GM23338 (cell line): Measurements from ENCODE around the gene ZSCAN21. TPM values are rescaled to one million over a fixed set of nuclear protein-coding genes. Genes with fewer than 3 reads are reported as not detected.

ENCODE experiments used
- ATAC-seq: fragments of 200-7000 bp; cut with Tn5 transposase; 3 replicates; pipeline ENCODE4 v1.9.1; 2020
- DNase-seq: peaks from one replicate; pipeline ENCODE4 v3.0.0-alpha.2; 2015; ENCODE audit warnings: low spot score
- H2AFZ ChIP-seq: fragments of 200-600 bp; sonication (generic); 2 replicates; pipeline ENCODE4 v1.8.0; 2016; ENCODE audit warnings: antibody characterized with exemption, mild to moderate bottlenecking, moderate library complexity
- H3F3A ChIP-seq: fragments of 200-600 bp; sonication (generic); replicated peaks from 2 replicates; pipeline ENCODE4 v1.8.0; 2017; ENCODE audit warnings: antibody characterized with exemption, mixed run types, low read depth
- H3K27ac ChIP-seq: fragments of 200-600 bp; sonication (generic); 2 replicates; pipeline ENCODE4 v1.6.1; 2016; ENCODE audit warnings: low read depth
- H3K27me3 ChIP-seq: fragments of 200-600 bp; sonication (generic); 2 replicates; pipeline ENCODE4 v1.8.0; 2016; ENCODE audit warnings: mild to moderate bottlenecking, mixed run types, moderate library complexity; ENCODE audit not compliant: insufficient read depth
- H3K36me3 ChIP-seq: fragments of 200-600 bp; sonication (generic); 2 replicates; pipeline ENCODE4 v1.8.0; 2016; ENCODE audit warnings: mild to moderate bottlenecking; ENCODE audit not compliant: insufficient read depth
- H3K4me1 ChIP-seq: fragments of 200-600 bp; sonication (generic); 2 replicates; pipeline ENCODE4 v1.8.0; 2016; ENCODE audit warnings: mild to moderate bottlenecking, moderate library complexity; ENCODE audit not compliant: insufficient read depth
- H3K4me2 ChIP-seq: fragments of 200-600 bp; sonication (generic); 2 replicates; pipeline ENCODE4 v1.7.1; 2017; ENCODE audit warnings: mixed run types
- H3K4me3 ChIP-seq: fragments of 200-600 bp; sonication (generic); 2 replicates; pipeline ENCODE4 v1.6.1; 2016; ENCODE audit warnings: mixed run types
- H3K79me2 ChIP-seq: fragments of 200-600 bp; sonication (generic); replicated peaks from 2 replicates; pipeline ENCODE4 v1.8.0; 2017; ENCODE audit warnings: mild to moderate bottlenecking; ENCODE audit not compliant: insufficient read depth
- H3K9me2 ChIP-seq: fragments of 200-600 bp; sonication (generic); 2 replicates; pipeline ENCODE4 v1.8.0; 2017; ENCODE audit not compliant: insufficient read depth
- H4K20me1 ChIP-seq: fragments of 200-600 bp; sonication (generic); replicated peaks from 2 replicates; pipeline ENCODE4 v1.8.0; 2017; ENCODE audit warnings: mild to moderate bottlenecking; ENCODE audit not compliant: insufficient read depth
- H3K27ac Mint-ChIP-seq: 2 replicates; pipeline ENCODE4 v1.8.0; 2020; ENCODE audit warnings: inconsistent platforms, mild to moderate bottlenecking, moderate library complexity, mixed read lengths
- H3K27me3 Mint-ChIP-seq: 3 replicates; pipeline ENCODE4 v1.8.0; 2022; ENCODE audit warnings: low read depth, mild to moderate bottlenecking, moderate library complexity, mixed read lengths, inconsistent platforms; ENCODE audit not compliant: insufficient read depth, poor library complexity
- H3K36me3 Mint-ChIP-seq: 3 replicates; pipeline ENCODE4 v1.8.0; 2021; ENCODE audit warnings: low read depth, mild to moderate bottlenecking, inconsistent platforms, moderate library complexity, mixed read lengths
- H3K4me1 Mint-ChIP-seq: 3 replicates; pipeline ENCODE4 v1.8.0; 2020; ENCODE audit warnings: mild to moderate bottlenecking, inconsistent platforms, mixed read lengths
- H3K4me3 Mint-ChIP-seq: 3 replicates; pipeline ENCODE4 v1.8.0; 2021; ENCODE audit warnings: moderate library complexity, mild to moderate bottlenecking, inconsistent platforms, mixed read lengths
- H3K9me3 Mint-ChIP-seq: 3 replicates; pipeline ENCODE4 v1.8.0; 2020; ENCODE audit warnings: moderate library complexity, mild to moderate bottlenecking, inconsistent platforms, mixed read lengths
- NANOG ChIP-seq: IDR thresholded peaks from 2 replicates; pipeline ENCODE4 v1.6.1; 2016; ENCODE audit warnings: antibody characterized with exemption, borderline replicate concordance
- POLR2AphosphoS5 ChIP-seq: IDR thresholded peaks from 2 replicates; pipeline ENCODE4 v1.6.1; 2016; ENCODE audit warnings: antibody characterized with exemption, low read depth
- STAT1 ChIP-seq: IDR thresholded peaks from one replicate; pipeline ENCODE4 v1.6.1; 2016; ENCODE audit warnings: antibody characterized with exemption; ENCODE audit not compliant: unreplicated experiment
- ZNF331 ChIP-seq: fragments of 250-450 bp; sonication (Bioruptor Pico); IDR thresholded peaks from 2 replicates; pipeline ENCODE4 v1.5.0; 2020; ENCODE audit warnings: low read depth, mild to moderate bottlenecking, moderate library complexity
- ZNF462 ChIP-seq: fragments of 250-450 bp; sonication (Bioruptor Pico); IDR thresholded peaks from 2 replicates; pipeline ENCODE4 v1.5.0; 2020; ENCODE audit warnings: mild to moderate bottlenecking, moderate library complexity
- polyA plus RNA-seq: library from polyadenylated mRNA; unstranded; fragments of >200 nt; fragmentation: Nextera tagmentation; extraction: Ambion mirVana; gene quantifications from 2 replicates; pipeline ENCODE4 v1.2.1, GENCODE V29; 2016
- total RNA-seq: library from RNA; depleted of rRNA; stranded (reverse); fragments of >200 nt; shearing (Covaris generic); gene quantifications from 2 replicates; pipeline ENCODE4 v1.2.3, GENCODE V29; 2014
- TF ChIP-seq, protein P1 (sequence below), 2 experiments: fragments of 200-600 bp in 1 of 2; sonication (generic) in 1 of 2; conservative IDR thresholded peaks; 2 replicates each; pipeline versions ENCODE4 v1.5.1 to v1.6.1; 2016 to 2017; ENCODE audit warnings: antibody characterized with exemption in 2 of 2, low read depth in 2 of 2, mild to moderate bottlenecking in 2 of 2, moderate library complexity in 1 of 2

ZSCAN21 gene
- total and polyA plus RNA-seq, 2 experiments from 2014 or later = 15.7 to 21.8 TPM

GRCh38 chr7:100024020-100024619, 25.5 kb upstream of the ZSCAN21 start:
- Histone ChIP-seq H3K4me3 (no peak overlapping the region), H3K4me2 (no peak overlapping the region), H3K36me3 (peaks cover 26% of the 10 kb centered on the region), H3K79me2 (peaks cover 33% of the 10 kb centered on the region), H2AFZ (no peak overlapping the region), H3K27ac (no peak overlapping the region), H4K20me1 (peaks cover 7% of the 10 kb centered on the region), H3K9me2 (peaks cover 2% of the 10 kb centered on the region; the same call in 1 of the 2 replicates), H3K27me3 (no peaks in the 10 kb centered on the region), H3F3A (peaks cover 5% of the 10 kb centered on the region; the same call in 1 of the 2 replicates), H3K4me1 (no peaks in the 10 kb centered on the region)
- peaks cover 8% of the 10 kb centered on the region for H3K27me3 Mint-ChIP-seq
- H3K36me3 Mint-ChIP-seq = peaks cover 48% of the 10 kb centered on the region
- H3K4me3 Mint-ChIP-seq = no peak overlapping the region
- DNase-seq = no peak
- ATAC-seq = no peak
- no peaks in the 10 kb centered on the region for H3K9me3 Mint-ChIP-seq
- H3K4me1 Mint-ChIP-seq = peaks cover 3% of the 10 kb centered on the region; the same call in 2 of the 3 replicates
- no peak for TF ChIP-seq ZNF331 (CRISPR knock-in tag)
- TF ChIP-seq, protein P1, sequence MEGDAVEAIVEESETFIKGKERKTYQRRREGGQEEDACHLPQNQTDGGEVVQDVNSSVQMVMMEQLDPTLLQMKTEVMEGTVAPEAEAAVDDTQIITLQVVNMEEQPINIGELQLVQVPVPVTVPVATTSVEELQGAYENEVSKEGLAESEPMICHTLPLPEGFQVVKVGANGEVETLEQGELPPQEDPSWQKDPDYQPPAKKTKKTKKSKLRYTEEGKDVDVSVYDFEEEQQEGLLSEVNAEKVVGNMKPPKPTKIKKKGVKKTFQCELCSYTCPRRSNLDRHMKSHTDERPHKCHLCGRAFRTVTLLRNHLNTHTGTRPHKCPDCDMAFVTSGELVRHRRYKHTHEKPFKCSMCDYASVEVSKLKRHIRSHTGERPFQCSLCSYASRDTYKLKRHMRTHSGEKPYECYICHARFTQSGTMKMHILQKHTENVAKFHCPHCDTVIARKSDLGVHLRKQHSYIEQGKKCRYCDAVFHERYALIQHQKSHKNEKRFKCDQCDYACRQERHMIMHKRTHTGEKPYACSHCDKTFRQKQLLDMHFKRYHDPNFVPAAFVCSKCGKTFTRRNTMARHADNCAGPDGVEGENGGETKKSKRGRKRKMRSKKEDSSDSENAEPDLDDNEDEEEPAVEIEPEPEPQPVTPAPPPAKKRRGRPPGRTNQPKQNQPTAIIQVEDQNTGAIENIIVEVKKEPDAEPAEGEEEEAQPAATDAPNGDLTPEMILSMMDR (conservative IDR thresholded peaks at IDR 0.05; ENCODE audit: low read depth in 2 of 2) = no peak
- no peak for TF ChIP-seq ZNF462 (CRISPR knock-in tag)
- TF ChIP-seq POLR2AphosphoS5 = no peak
- TF ChIP-seq STAT1 = no peak
- TF ChIP-seq NANOG = no peak
- no peak overlapping the region for H3K27ac Mint-ChIP-seq
